Endothelial cell (in vitro differentiated cells): ENCODE measurements around the gene ATP5ME. TPM values are rescaled to one million over a fixed set of nuclear protein-coding genes. Genes with fewer than 3 reads are reported as not detected.
"Not testable (repeated sequence)": the region's sequence is repeated elsewhere in the genome, so short reads cannot be mapped to it uniquely, and the experiment has no call there.

Source experiments
- DNase-seq: peaks from one replicate; pipeline ENCODE4 v3.0.0; 2021; ENCODE audit warnings: low spot score
- H3K27ac Mint-ChIP-seq: one replicate; pipeline ENCODE4 v1.8.0; 2021; ENCODE audit warnings: mixed read lengths, inconsistent platforms; ENCODE audit not compliant: unreplicated experiment
- H3K27me3 Mint-ChIP-seq: one replicate; pipeline ENCODE4 v1.8.0; 2021; ENCODE audit warnings: mild to moderate bottlenecking, moderate library complexity, mixed read lengths, inconsistent platforms; ENCODE audit not compliant: unreplicated experiment
- H3K36me3 Mint-ChIP-seq: one replicate; pipeline ENCODE4 v1.8.0; 2021; ENCODE audit warnings: mild to moderate bottlenecking, low read depth, mixed read lengths, inconsistent platforms; ENCODE audit not compliant: unreplicated experiment
- H3K4me1 Mint-ChIP-seq: one replicate; pipeline ENCODE4 v1.8.0; 2021; ENCODE audit warnings: mild to moderate bottlenecking, mixed read lengths, inconsistent platforms; ENCODE audit not compliant: unreplicated experiment
- H3K4me3 Mint-ChIP-seq: one replicate; pipeline ENCODE4 v1.8.0; 2021; ENCODE audit warnings: mild to moderate bottlenecking, mixed read lengths, inconsistent platforms; ENCODE audit not compliant: unreplicated experiment
- H3K9me3 Mint-ChIP-seq: one replicate; pipeline ENCODE4 v1.8.0; 2021; ENCODE audit warnings: mixed read lengths, inconsistent platforms; ENCODE audit not compliant: unreplicated experiment
- total RNA-seq: library from RNA; stranded (reverse); fragmentation: NEBNext Ultra II Directional; extraction: Animal tissue kit (Norgen Biotek cat#: 25700); gene quantifications from one replicate; pipeline ENCODE4 v1.2.1, GENCODE V29; 2021; ENCODE audit not compliant: unreplicated experiment
- TF ChIP-seq, protein P1 (sequence below): fragments of 200-600 bp; sonication (generic); IDR thresholded peaks from one replicate; pipeline ENCODE4 v1.5.0; 2021; ENCODE audit warnings: antibody characterized with exemption; ENCODE audit not compliant: unreplicated experiment

The ATP5ME gene
- total RNA-seq, 1 donor from 2014 or later = 289 TPM

DNA sequence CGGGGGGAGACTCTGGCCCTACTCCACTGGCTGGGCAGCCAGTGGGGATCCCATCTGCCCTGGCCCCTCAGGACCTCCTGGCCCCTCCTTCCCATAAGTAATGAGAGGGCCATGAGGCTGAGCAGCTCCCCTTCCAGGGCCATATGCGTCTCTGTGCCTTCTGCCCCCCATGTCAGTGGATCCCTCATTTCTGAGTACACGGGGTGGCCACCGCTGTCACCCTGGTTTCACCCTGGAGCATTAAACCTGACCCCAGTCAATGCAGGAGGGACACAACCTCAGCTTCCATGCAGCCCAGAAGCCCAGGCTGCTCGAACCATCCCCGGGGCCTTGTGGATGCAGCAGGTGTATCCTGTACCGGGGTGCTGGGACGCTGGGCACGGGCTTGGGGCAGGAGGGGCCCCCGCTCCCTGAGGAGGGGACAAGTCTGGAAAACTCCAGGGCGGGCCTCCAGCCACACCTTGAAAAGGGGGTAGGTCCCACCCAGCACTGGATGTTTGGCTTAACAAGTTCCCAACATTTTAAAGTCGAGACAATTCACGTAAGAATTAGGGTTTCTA lies 24.2 kb downstream of the ATP5ME start:
- DNase-seq = no peak
- Mint-ChIP-seq H3K4me1 (peaks cover 12% of the 10 kb centered on the region), H3K4me3 (no peak overlapping the region), H3K9me3 (no peaks in the 10 kb centered on the region), H3K36me3 (no peaks in the 10 kb centered on the region), H3K27ac (no peak overlapping the region), H3K27me3 (peaks cover 8% of the 10 kb centered on the region)
- TF ChIP-seq, protein P1, sequence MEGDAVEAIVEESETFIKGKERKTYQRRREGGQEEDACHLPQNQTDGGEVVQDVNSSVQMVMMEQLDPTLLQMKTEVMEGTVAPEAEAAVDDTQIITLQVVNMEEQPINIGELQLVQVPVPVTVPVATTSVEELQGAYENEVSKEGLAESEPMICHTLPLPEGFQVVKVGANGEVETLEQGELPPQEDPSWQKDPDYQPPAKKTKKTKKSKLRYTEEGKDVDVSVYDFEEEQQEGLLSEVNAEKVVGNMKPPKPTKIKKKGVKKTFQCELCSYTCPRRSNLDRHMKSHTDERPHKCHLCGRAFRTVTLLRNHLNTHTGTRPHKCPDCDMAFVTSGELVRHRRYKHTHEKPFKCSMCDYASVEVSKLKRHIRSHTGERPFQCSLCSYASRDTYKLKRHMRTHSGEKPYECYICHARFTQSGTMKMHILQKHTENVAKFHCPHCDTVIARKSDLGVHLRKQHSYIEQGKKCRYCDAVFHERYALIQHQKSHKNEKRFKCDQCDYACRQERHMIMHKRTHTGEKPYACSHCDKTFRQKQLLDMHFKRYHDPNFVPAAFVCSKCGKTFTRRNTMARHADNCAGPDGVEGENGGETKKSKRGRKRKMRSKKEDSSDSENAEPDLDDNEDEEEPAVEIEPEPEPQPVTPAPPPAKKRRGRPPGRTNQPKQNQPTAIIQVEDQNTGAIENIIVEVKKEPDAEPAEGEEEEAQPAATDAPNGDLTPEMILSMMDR = no peak

GRCh38 chr4:649293-649625 lies 24.8 kb downstream of the ATP5ME start:
- Mint-ChIP-seq H3K27me3 (peaks cover 6% of the 10 kb centered on the region), H3K27ac (no peak overlapping the region), H3K4me1 (peaks cover 12% of the 10 kb centered on the region), H3K36me3 (no peaks in the 10 kb centered on the region), H3K9me3 (no peaks in the 10 kb centered on the region), H3K4me3 (no peak overlapping the region)
- DNase-seq = no peak
- TF ChIP-seq, protein P1 = no peak

GRCh38 chr4:648579-649292 lies 25.3 kb downstream of the ATP5ME start:
- TF ChIP-seq, protein P1 = no peak
- H3K4me3 Mint-ChIP-seq = no peak overlapping the region
- H3K4me1 Mint-ChIP-seq = peaks cover 12% of the 10 kb centered on the region
- H3K27ac Mint-ChIP-seq = no peak overlapping the region
- no peaks in the 10 kb centered on the region for H3K9me3 Mint-ChIP-seq
- peaks cover 5% of the 10 kb centered on the region for H3K27me3 Mint-ChIP-seq
- H3K36me3 Mint-ChIP-seq = no peaks in the 10 kb centered on the region
- DNase-seq = no peak

- no peak overlapping the region for H3K4me3 Mint-ChIP-seq
- H3K27me3 Mint-ChIP-seq = no peaks in the 10 kb centered on the region
- TF ChIP-seq, protein P1 = no peak
- no peak for DNase-seq
- H3K9me3 Mint-ChIP-seq = no peaks in the 10 kb centered on the region
- H3K4me1 Mint-ChIP-seq = peaks cover 12% of the 10 kb centered on the region
- H3K27ac Mint-ChIP-seq = no peak overlapping the region
- no peaks in the 10 kb centered on the region for H3K36me3 Mint-ChIP-seq
Measured at GRCh38 chr4:647481-647880, 26.6 kb downstream of the ATP5ME start.

GRCh38 chr4:646460-646859 lies 27.6 kb downstream of the ATP5ME start:
- DNase-seq = no peak
- no peaks in the 10 kb centered on the region for H3K27me3 Mint-ChIP-seq
- H3K4me3 Mint-ChIP-seq = no peak overlapping the region
- H3K9me3 Mint-ChIP-seq = no peaks in the 10 kb centered on the region
- TF ChIP-seq, protein P1 = no peak
- H3K36me3 Mint-ChIP-seq = no peaks in the 10 kb centered on the region
- H3K4me1 Mint-ChIP-seq = peaks cover 12% of the 10 kb centered on the region
- no peak overlapping the region for H3K27ac Mint-ChIP-seq

GRCh38 chr4:642366-642765 lies 31.7 kb downstream of the ATP5ME start:
- H3K4me3 Mint-ChIP-seq, DNase-seq, H3K27ac Mint-ChIP-seq, H3K9me3 Mint-ChIP-seq, H3K27me3 Mint-ChIP-seq, H3K36me3 Mint-ChIP-seq: not testable (repeated sequence)
- peaks cover 12% of the 10 kb centered on the region for H3K4me1 Mint-ChIP-seq
